OCI-LY1 (cell line): ENCODE measurements around the gene PER2.

Source experiments
- H2AFZ ChIP-seq: fragments of 200-600 bp; sonication (generic), shearing (Covaris generic); 2 replicates; pipeline ENCODE4 v1.6.0; 2014; ENCODE audit warnings: antibody characterized with exemption, mild to moderate bottlenecking, low read length
- H3F3A ChIP-seq: fragments of 200-600 bp; sonication (generic), shearing (Covaris generic); 2 replicates; pipeline ENCODE4 v1.6.0; 2014; ENCODE audit warnings: mild to moderate bottlenecking, antibody characterized with exemption, low read length, moderate library complexity; ENCODE audit not compliant: insufficient read depth
- H3K27ac ChIP-seq: fragments of 200-600 bp; sonication (generic); 2 replicates; pipeline ENCODE4 v1.5.1; 2014; ENCODE audit warnings: low read length, mixed run types, mild to moderate bottlenecking, low read depth; ENCODE audit not compliant: poor library complexity, severe bottlenecking
- H3K27me3 ChIP-seq: fragments of 200-600 bp; sonication (generic); 2 replicates; pipeline ENCODE4 v1.6.0; 2014; ENCODE audit warnings: antibody characterized with exemption, mild to moderate bottlenecking, low read length, moderate library complexity; ENCODE audit not compliant: insufficient read depth
- H3K36me3 ChIP-seq: fragments of 200-600 bp; sonication (generic); 2 replicates; pipeline ENCODE4 v1.6.1; 2014; ENCODE audit warnings: mild to moderate bottlenecking, antibody characterized with exemption, low read length, moderate library complexity, mixed read lengths; ENCODE audit not compliant: insufficient read depth
- H3K4me1 ChIP-seq: fragments of 200-600 bp; sonication (generic); 2 replicates; pipeline ENCODE4 v1.5.1; 2014; ENCODE audit warnings: mild to moderate bottlenecking, low read length, moderate library complexity; ENCODE audit not compliant: insufficient read depth, severe bottlenecking
- H3K4me2 ChIP-seq: fragments of 200-600 bp; sonication (generic), shearing (Covaris generic); 2 replicates; pipeline ENCODE4 v1.6.1; 2014; ENCODE audit warnings: low read length
- H3K4me3 ChIP-seq: fragments of 200-600 bp; sonication (generic); 2 replicates; pipeline ENCODE4 v1.5.1; 2014; ENCODE audit warnings: low read length, low read depth, mild to moderate bottlenecking, mixed read lengths; ENCODE audit not compliant: poor library complexity, severe bottlenecking
- H3K79me2 ChIP-seq: fragments of 200-600 bp; shearing (Covaris generic); 2 replicates; pipeline ENCODE4 v1.6.1; 2016; ENCODE audit warnings: mixed run types, low read length, mixed read lengths; ENCODE audit not compliant: insufficient read depth
- H3K9ac ChIP-seq: fragments of 200-600 bp; sonication (generic), shearing (Covaris generic); 2 replicates; pipeline ENCODE4 v1.6.1; 2014; ENCODE audit warnings: mild to moderate bottlenecking, low read length, mixed read lengths
- H3K9me2 ChIP-seq: fragments of 200-600 bp; sonication (generic), shearing (Covaris generic); 2 replicates; pipeline ENCODE4 v1.6.1; 2014; ENCODE audit warnings: low read depth, mild to moderate bottlenecking, low read length, mixed read lengths
- H3K9me3 ChIP-seq: fragments of 200-600 bp; shearing (Covaris generic); 2 replicates; pipeline ENCODE4 v1.6.1; 2014; ENCODE audit warnings: low read length, mixed read lengths
- H4K20me1 ChIP-seq: fragments of 200-600 bp; sonication (generic), shearing (Covaris generic); 2 replicates; pipeline ENCODE4 v1.6.0; 2016; ENCODE audit warnings: mild to moderate bottlenecking, low read length; ENCODE audit not compliant: insufficient read depth
- CTCF ChIP-seq: fragments of 200-600 bp; sonication (generic), shearing (Covaris generic); IDR thresholded peaks from 2 replicates; pipeline ENCODE4 v1.5.1; 2017; ENCODE audit warnings: mild to moderate bottlenecking, antibody characterized with exemption, low read length, moderate library complexity, mixed read lengths
- EZH2 ChIP-seq: fragments of 200-600 bp; sonication (generic), shearing (Covaris generic); IDR thresholded peaks from 2 replicates; pipeline ENCODE4 v1.8.0; 2017; ENCODE audit warnings: borderline replicate concordance, mixed run types, mild to moderate bottlenecking, antibody characterized with exemption, low read length, moderate library complexity, mixed read lengths

PER2 gene

GRCh38 chr2:238239543-238239862, 48.9 kb downstream of the PER2 start:
- Histone ChIP-seq H3K79me2 (no peaks in the 10 kb centered on the region), H3K27me3 (0 out of 2 replicates have a peak, but pooled peaks cover 3% of the 10 kb centered on the region), H3K9me2 (no peaks in the 10 kb centered on the region), H2AFZ (no peak overlapping the region), H3K4me1 (peaks cover 25% of the 10 kb centered on the region), H3K4me2 (peak overlapping the region; percentile 81), H3K9ac (peak overlapping the region; percentile 88), H3K36me3 (peaks cover 6% of the 10 kb centered on the region; the same call in 1 of the 2 replicates), H3K27ac (no peak overlapping the region), H3K9me3 (no peaks in the 10 kb centered on the region), H3F3A (no peaks in the 10 kb centered on the region), H4K20me1 (no peaks in the 10 kb centered on the region), H3K4me3 (peak overlapping the region; percentile 82)
- TF ChIP-seq CTCF (no peak), EZH2 (no peak)

- H3K27ac ChIP-seq: no peak overlapping the region
- H3F3A ChIP-seq: no peaks in the 10 kb centered on the region
- 0 out of 2 replicates have a peak, but pooled peaks cover 3% of the 10 kb centered on the region for H3K27me3 ChIP-seq
- TF ChIP-seq CTCF (peak; percentile 21; the same call in 1 of the 2 replicates), EZH2 (no peak)
- H2AFZ ChIP-seq: no peak overlapping the region
- no peaks in the 10 kb centered on the region for H3K9me3 ChIP-seq
- no peaks in the 10 kb centered on the region for H4K20me1 ChIP-seq
- peak overlapping the region; percentile 82 for H3K4me3 ChIP-seq
- H3K4me2 ChIP-seq: peak overlapping the region; percentile 62
- H3K4me1 ChIP-seq: peaks cover 25% of the 10 kb centered on the region
- no peaks in the 10 kb centered on the region for H3K79me2 ChIP-seq
- peaks cover 6% of the 10 kb centered on the region; the same call in 1 of the 2 replicates for H3K36me3 ChIP-seq
- no peaks in the 10 kb centered on the region for H3K9me2 ChIP-seq
- no peak overlapping the region; the same call in 1 of the 2 replicates for H3K9ac ChIP-seq
Observed at GRCh38 chr2:238238766-238239542, 49.5 kb downstream of the PER2 start.

- no peaks in the 10 kb centered on the region for H3K9me2 ChIP-seq
- H3F3A ChIP-seq: no peaks in the 10 kb centered on the region
- no peaks in the 10 kb centered on the region for H4K20me1 ChIP-seq
- H3K9me3 ChIP-seq: no peaks in the 10 kb centered on the region
- peak overlapping the region; percentile 62; the same call in 1 of the 2 replicates for H3K4me2 ChIP-seq
- no peak overlapping the region for H3K27ac ChIP-seq
- peak overlapping the region; percentile 82 for H3K4me3 ChIP-seq
- H3K27me3 ChIP-seq: 0 out of 2 replicates have a peak, but pooled peaks cover 3% of the 10 kb centered on the region
- H3K79me2 ChIP-seq: no peaks in the 10 kb centered on the region
- H2AFZ ChIP-seq: no peak overlapping the region
- no peak overlapping the region for H3K9ac ChIP-seq
- TF ChIP-seq EZH2 (no peak), CTCF (no peak)
- H3K4me1 ChIP-seq: peaks cover 25% of the 10 kb centered on the region
- peaks cover 6% of the 10 kb centered on the region; the same call in 1 of the 2 replicates for H3K36me3 ChIP-seq
Observed at GRCh38 chr2:238238311-238238765, 50.1 kb downstream of the PER2 start.
